Putamen (tissue), 1 donor: ENCODE results near the gene ATCAY.

Experiments used
- DNase-seq: peaks from one replicate; pipeline ENCODE4 v3.0.0-alpha.2; 2016; ENCODE audit warnings: low spot score

The ATCAY gene, protein sequence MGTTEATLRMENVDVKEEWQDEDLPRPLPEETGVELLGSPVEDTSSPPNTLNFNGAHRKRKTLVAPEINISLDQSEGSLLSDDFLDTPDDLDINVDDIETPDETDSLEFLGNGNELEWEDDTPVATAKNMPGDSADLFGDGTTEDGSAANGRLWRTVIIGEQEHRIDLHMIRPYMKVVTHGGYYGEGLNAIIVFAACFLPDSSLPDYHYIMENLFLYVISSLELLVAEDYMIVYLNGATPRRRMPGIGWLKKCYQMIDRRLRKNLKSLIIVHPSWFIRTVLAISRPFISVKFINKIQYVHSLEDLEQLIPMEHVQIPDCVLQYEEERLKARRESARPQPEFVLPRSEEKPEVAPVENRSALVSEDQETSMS

DNA sequence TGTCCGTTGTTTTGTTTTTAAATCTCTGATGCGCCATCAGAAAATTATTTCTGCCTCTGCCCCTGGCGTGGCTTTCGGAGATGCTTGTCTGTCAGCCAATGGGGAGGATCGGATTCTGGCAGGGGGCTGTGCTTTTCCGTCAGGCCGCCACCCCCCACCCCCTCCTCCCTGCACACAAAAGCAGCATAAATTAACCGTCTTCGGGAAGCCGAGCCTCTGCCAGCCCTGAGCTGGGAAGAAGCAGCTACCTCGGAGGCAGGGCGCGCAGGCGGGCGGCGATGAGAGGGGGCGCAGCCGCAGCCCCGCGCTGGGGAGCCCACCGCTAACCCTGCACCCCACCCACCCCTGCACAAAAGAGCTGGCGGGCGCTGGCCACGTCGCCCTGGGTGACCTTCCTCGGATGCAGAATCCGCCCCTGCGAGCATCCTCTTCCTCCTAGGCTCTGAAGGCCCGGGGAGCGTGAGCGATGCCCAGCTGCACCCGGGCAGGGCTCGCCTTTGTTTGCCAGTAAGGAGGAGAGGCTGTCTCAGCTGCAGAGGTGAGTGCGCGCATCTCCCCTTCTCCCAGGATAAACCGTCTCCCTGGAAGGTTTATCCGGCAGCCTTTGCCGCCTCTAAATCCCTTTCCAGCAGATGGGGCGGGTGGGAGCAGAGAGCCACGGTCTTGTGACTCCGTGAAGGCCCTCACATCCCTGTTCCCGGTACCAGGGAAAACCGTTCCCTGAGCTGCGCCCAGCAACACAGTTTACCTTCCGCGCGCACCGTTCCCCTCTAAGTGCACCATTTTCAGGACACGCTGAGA lies at the start of gene ATCAY:
Gene ATCAY, plus strand, starts transcription at position 215 of the 801 bp plus-strand sequence. CDS start 5,083 bp downstream, outside the sequence.
- peak; percentile 59 for DNase-seq

DNA sequence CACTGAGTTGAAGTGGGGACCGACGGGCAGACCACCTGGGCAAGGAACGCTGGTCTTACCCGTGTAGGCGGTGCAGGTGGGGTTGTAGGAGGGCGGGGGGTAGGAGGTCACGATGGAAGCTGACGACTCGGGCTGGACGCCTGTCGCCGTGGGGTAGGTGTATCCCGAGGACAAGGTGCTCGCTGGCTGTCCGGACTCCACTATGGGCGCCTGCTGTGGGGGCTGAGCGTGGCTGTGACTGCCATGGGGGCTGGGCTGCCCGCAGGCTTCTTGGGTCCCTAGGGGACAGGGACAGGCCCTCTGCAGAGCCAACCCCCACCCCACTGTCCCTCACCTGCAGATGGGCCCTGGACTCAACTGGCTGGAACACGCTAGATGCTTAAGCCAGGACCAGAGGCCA lies 48.9 kb upstream of the ATCAY start:
- no peak for DNase-seq

DNA sequence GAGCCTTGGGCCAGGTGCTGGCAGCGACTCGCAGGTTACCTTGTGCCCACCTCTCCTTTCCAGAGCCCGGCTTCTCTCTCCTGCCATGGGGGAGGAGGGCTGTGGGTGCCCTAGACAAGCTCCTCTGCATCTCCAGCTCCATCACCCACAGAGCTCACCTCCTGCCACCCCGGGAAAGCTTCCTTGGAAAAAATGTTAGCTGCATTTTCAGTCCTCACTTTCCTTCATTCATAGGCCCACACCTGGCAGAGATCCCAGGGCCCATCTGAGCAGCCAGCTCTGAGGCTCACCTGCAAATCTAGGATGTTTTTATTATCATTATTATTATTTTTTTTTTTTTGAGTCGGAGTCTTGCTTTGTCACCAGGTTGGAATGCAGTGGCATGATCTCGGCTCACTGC lies 48.5 kb upstream of the ATCAY start:
- peak; percentile 16 for DNase-seq

DNA sequence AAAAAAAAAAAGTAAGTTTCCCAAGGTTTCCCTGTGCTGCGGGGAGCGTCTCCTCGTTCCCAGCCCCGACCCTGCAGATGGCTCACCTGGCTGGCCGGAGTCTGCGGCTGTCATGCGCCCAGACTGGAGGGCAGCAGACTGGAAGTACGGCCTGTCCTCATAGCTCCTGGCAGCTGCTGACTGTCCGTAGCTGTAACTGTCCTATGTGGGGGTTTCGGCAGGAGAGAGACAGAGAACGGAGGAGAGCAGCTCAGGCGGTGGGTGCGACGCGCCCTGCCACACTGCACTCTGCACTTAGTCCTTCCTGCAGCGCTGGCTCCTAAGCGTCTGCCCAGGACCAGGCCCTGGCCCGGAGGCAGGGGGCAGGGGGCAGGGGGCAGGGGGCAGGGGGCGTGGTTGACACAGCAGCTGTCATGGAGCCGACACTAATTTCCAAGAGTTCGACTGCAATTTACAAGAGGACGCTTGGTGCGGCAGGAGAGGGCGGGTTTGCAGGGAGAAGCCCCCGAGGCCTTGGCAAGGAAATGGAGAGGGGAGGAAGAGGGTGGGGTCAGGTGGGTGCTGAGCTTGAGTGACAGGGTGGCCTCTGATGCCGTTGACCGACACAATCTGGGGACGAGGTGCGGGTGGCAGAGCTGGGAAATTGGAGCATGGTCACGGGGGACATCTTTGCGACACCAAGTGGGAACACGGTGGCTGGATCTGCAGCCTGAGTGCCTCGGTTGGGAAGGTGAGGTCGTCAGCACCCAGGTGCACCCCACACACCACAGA lies 46.7 kb upstream of the ATCAY start:
- DNase-seq: no peak

DNA sequence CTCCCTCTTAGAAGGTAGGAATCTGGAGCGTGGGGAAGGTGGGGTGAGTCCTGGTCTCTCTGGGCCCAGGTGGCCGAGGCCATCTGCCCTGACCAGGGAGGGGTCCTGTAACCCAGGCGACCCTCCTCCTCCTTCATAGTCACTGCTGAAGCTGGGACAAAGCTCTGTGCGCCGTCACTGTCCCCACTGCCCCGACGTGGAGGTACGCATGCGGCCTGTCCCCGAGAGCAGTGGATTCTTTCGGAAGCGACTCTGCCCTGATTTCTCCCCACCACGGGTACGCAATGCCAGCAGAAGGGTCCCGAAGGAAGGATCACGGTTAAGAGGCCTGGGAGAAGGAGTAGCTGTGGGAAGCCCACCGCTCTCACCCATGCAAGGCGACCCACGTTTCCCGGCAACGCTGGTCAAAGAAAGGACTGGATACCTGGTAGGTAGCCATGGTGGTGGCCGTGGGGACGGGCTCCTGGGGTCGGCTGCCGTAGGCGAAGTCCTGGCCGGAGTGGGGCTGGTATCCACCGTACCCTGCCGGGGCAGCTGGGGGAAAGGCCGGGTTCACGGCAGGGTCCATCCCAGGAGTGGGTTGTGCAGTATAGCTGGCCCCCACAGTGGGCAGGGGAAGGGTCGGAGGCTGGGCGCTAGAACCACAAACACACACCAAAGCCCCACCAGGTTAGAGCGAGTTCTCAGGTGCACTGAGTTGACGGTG lies 46.0 kb upstream of the ATCAY start:
- no peak for DNase-seq

DNA sequence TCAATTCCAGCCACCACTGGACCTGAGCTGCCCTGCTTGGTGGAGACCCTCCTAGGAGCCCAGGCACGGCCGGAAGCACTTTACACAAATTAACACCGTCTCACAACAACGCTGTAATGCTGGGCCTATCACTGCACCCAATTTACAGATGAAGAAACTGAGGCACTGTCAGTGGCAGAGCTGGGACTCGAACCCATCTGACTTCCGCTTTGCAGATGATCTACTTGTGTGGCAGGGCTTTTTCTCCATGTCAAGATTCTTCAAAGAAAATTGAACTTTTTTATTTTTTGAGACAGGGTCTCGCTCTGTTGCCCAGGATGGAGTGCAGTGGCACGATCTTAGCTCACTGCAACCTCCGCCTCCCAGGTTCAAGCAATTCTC lies 45.4 kb upstream of the ATCAY start:
- no peak for DNase-seq

DNA sequence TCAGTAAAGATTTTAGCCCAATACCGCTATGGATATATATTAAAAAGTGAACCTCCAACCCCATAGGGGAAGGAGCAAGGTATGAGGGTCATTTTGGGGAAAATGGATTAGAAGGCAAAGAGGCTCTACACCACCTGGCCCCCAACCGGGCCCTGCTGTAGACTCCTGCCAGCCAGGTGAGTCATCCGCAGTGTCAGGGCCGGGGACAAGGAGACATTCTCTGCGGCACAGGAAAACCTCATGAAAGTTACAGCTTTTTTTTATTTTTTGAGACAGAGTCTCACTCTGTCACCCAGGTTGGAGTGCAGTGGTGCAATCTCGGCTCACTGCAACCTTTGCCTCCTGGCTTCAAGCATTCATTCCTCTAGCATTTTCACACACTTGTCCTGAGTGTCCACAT lies 43.6 kb upstream of the ATCAY start:
- no peak for DNase-seq

DNA sequence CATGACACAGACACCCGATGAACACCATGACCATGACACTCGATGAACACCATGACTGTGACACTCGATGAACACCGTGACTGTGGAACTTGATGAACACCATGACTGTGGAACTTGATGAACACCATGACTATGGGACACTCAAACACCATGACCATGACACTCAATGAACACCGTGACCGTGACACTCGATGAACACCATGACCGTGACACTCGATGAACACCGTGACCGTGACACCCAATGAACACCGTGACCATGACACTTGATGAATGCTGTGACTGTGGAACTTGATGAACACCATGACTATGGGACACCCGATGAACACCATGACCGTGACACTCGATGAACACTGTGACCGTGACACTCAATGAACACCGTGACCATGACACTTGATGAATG lies 43.2 kb upstream of the ATCAY start:
- DNase-seq: no peak

DNA sequence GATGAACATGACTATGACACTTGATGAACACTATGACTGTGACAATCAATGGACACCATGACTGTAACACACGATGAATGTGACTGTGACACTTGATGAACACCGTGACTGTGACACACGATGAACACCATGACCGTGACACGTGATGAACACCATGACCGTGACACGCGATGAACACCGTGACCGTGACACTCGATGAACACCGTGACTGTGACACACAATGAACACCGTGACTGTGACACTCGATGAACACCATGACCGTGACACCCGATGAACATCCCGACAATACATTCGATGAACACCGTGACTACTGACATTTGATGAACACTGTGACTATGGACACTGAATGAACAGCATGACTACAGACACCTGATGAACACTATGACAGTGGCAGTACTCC lies 42.6 kb upstream of the ATCAY start:
- no peak for DNase-seq

DNA sequence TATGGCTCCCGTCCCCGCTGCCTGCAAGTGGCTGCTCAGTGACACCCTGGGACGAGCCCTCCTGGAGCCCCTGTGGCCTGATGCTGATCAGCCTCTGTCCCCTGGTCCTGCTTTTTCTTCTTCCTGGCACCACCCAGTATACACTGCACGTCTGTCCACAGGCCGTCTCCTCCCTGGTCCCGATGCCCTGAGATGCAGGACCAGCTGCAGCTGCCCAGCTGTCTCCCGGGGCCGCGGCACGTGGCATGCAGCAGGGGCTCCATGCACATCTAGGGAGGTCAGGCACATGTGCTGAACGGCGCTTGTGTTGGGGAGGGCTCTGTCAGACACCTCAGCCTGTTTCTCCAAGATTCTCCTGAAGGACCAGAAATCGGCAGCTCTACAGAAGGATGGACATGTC lies 41.8 kb upstream of the ATCAY start:
- DNase-seq: no peak

DNA sequence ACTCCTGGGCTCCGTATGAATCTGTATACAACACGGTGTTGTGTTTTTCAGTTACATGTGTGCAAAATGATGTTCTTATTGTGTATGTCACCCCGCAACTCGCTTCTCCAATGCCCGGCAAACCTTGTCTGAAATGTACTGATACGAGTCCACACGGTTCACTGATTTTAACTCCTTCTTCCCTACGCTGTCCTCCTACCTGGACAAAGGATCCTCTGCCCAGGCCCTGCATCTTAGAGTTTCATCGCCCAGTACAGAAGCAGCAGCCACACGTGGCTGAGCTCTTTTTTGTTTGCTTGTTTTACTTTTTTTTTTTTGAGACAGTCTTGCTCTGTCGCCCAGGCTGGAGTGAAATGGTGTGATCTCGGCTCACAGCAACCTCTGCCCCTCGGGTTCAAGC lies 40.5 kb upstream of the ATCAY start:
- no peak for DNase-seq

DNA sequence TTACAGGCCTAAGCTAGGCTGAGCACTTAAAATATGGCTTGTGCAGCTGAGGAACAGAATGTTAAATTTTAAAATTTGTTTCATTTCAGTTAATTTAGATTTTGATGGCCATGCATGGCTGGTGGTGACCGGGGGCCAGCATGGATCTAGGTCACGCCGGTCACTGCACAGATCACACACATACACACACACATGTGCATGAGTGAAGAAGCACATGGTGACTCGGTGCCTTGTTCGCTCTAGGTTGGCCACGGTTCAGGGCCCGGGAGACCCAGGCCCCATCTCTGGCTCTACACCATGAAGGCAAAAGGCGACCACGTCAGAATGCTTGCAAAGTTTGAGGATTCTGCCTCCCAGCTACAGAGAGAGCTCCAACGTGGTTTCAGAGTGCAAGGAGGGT lies 39.7 kb upstream of the ATCAY start:
- no peak for DNase-seq

DNA sequence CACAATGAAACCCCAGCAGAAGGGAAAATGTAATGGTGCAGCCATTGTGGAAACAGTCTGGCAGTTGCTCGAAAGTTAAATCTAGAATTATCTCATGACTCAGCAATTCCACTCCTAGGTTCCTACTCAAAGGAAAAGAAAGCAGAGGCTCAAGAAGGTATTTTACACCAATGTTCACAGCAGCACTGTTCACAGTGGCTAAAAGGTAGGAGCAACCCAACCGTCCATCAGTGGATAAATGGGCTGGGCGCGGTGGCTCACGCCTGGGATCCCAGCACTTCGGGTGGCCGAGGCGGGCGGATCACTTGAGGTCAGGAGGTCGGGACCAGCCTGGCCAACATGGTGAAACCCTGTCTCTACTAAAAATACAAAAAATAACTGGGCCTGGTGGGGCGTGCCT lies 37.5 kb upstream of the ATCAY start:
- no peak for DNase-seq

DNA sequence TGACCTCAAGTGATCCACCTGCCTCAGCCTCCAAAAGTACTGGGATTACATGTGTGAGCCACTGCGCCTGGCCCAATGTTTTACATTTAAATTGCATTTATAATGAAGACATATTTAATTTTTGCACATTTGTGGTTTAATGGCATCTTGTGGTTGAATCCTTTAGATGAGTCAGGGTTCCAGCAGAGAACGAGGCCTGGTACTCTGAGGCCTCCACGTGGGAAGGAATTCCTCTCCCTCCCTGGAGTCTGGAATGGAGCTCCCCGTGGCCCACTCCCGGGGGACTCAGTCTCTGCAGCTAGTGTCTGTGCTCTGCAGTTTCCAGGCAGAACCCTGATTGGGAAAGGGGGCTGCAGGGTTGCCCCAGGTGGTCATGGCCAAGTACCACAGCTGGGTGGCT lies 35.9 kb upstream of the ATCAY start:
- no peak for DNase-seq

DNA sequence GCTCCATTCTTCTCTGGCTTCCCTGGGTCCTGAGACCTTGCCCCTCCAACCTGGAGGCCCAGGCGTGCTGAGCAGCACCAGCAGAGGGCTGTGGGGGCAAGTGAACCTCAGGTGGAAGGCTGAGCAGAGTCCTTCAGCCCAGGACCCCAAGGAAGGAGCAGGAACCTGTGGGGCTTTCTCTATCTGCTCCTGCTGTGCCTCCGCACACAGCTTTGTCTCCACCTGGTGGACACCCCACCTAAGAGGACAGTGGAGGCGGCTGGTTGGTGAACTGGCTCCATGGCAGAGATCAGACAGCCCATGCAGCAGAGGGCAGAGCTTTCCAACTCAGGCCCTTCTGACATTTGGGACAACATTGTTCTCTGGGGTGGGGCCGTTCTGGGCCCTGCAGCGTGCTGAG lies 31.4 kb upstream of the ATCAY start:
- DNase-seq: no peak

DNA sequence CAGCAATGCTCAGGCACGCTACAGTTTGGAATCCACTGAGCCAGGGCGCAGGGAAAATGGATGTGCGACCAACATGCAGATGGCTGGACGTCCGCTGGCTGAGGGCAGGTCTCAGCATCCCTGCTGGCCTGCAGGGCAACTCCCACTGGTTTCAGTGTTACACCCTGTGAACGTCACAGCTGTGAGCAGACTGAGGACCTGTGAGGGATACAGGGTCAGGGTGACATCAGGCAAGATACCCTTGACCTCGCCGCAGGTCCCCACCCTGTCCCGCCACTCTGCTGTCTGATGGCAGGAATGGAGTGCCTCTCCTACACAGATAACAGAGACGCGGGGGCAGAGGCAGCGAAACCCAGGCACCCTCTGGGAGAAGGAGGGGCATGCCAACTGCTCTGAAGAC lies 30.7 kb upstream of the ATCAY start:
- no peak for DNase-seq

DNA sequence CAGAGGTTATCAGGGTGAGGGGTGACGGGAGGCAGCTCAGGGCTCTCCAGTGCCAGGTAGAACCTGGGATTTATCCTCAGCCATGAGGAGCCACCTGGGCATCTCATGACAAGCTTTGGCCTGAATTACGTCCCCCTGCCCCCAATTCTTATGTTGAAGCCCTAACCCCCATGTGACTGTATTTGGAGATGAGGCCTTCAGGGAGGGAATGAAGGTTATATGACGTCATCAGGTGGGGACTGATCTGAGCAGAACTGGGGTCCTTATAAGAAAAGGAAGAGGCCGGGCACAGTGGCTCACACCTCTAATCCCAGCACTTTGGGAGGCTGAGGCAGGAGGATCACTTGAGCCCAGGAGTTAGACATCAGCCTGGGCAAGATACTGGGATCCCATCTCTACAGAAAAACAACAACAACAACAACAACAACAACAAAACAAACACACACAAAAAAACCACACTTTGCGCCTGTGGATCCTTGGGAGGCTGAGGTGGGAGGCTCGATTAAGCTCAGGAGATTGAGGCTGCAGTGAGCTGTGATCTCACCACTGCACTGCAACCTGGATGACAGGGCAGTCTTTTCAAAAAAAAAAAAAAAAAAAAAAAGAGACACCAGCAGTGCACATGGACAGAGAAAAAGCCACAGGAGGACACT lies 30.0 kb upstream of the ATCAY start:
- no peak for DNase-seq

DNA sequence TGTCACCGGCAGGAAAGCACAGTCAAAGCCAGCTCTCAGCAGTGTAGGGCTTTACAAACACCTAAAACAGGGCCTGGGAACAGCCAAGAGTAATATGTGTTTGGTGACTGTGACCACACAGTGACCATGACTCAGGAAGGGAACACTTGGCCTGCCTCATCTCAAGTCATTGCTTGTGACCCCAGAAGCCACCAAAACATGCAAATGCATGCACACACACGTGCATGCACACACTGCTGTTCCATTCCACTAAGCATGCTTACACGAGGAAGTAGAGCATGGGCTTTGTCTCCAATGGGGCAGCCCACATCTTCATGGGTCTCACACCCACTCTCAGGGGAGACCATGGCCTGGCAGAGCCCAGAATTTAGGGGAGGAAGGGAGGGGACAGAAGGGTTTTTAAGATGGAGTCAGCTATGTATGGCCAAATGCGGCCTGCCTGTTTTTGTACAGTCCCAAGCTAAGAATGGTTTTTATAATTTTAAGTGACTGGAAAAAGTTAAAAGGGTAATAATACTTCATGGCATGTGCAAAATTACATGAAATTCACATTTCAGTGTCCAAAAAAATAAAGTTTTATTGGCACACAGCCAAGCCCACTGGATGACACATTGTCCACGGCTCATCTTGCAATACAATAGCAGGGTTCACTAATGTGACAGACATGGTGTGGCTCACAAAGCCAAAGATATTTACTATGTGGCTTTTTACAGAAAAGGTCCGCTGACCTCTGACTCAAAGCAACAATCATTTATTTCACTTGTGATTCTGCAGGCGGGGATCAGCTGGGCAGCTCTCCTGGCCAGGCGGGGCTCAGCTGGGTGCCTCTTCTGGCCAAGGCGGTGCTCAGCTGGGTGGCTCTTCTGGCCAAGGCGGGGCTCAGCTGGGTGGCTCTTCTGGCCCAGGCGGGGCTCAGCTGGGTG lies 29.0 kb upstream of the ATCAY start:
- no peak for DNase-seq

DNA sequence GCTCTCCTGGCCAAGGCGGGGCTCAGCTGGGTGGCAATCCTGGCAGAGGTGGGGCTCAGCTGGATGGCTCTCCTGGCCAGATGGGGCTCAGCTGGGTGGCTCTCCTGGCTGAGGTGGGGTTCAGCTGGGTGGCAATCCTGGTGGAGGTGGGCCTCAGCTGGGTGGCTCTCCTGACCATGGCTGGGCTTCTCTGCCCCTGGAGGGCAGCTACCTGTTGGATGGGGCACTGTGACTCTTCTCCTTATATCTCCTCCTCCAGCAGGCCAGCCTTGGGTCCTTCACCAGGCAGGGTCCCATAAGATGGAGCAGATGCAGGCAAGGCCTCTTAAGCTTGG lies 28.3 kb upstream of the ATCAY start:
- no peak for DNase-seq

DNA sequence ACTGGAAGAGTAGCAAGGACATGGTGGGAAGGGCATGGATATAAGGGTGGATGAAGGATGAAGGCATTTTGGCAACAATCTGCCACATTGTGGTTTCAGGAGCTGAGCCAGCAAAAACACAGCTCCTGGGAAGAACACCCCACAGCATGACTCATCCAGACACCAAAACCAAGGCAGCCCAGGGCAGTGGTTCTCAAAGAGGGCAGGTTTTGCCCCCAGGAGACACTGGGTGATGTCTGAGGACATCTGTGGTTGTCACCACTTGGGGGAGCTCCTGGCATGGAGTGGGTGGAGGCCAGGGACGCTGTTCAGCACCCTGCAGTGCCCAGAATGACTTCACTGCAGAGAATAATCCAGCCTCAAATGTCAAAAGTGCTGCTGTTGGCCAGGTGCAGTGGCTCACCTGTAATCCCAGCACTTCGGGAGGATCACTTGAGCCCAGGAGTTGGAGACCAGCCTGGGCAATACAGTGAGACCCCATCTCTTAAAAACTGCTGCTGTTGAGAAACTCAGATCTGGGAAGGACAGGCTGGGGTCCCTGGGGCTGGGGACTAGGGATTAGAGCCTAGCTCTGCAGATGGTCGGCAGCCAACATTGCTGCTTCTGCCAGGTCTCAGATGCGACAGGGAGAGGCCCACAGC lies 27.8 kb upstream of the ATCAY start:
- no peak for DNase-seq
